GM12878 (cell line): ENCODE data around the gene XAGE3. TPM values are rescaled to one million over a fixed set of nuclear protein-coding genes. Genes with fewer than 3 reads are reported as not detected.
"Not testable (repeated sequence)": the region's sequence is repeated elsewhere in the genome, so short reads cannot be mapped to it uniquely, and the experiment has no call there.

Experiments
- ATAC-seq: fragments of 200-7000 bp; cut with Tn5 transposase; 3 replicates; pipeline ENCODE4 v1.9.1; 2020; ENCODE audit warnings: mild to moderate bottlenecking, moderate library complexity
- BruUV-seq: library from RNA; stranded (reverse); fragments of 400-500 nt; replicated peaks from 2 replicates; lab custom pipeline; 2021; lab: Mats Ljungman, UMichigan
- CTCF ChIA-PET: fragments of 300-600 bp; sonication (Branson Sonifier 250); formaldehyde crosslinking; extraction: SDS; loops from one replicate; lab custom pipeline; 2021; ENCODE audit warnings: inconsistent platforms; lab: Yijun Ruan, JAX
- POLR2A ChIA-PET: fragments of 350-600 bp; formaldehyde crosslinking; extraction: SDS; loops from one replicate; lab custom pipeline; 2021; ENCODE audit warnings: inconsistent platforms; lab: Charles Lee
- RAD21 ChIA-PET: fragments of 300-600 bp; sonication (Branson Sonifier 250); formaldehyde crosslinking; loops from one replicate; lab custom pipeline; 2023; ENCODE audit warnings: antibody characterized with exemption; ENCODE audit not compliant: unreplicated experiment; lab: Charles Lee
- SMC1A ChIA-PET: fragments of 300-600 bp; sonication (Branson Sonifier 250); formaldehyde crosslinking; loops from one replicate; lab custom pipeline; 2023; ENCODE audit not compliant: unreplicated experiment, uncharacterized antibody; lab: Charles Lee
- DNase-seq: peaks from one replicate; pipeline ENCODE4 v3.0.0-alpha.2; 2011; ENCODE audit warnings: low read depth, low spot score
- FAIRE-seq: peaks from 3 replicates; lab custom pipeline; 2011; peaks lifted over from hg19 to GRCh38; lab: Jason Lieb, UNC
- H2AFZ ChIP-seq: 2 replicates; pipeline ENCODE4 v1.6.0; 2011; ENCODE audit warnings: low read depth, low read length, control low read depth; ENCODE audit not compliant: control insufficient read depth
- H3K27ac ChIP-seq: 2 replicates; pipeline ENCODE4 v1.5.1; 2011; ENCODE audit warnings: control low read depth; ENCODE audit not compliant: control insufficient read depth, insufficient read depth
- H3K27me3 ChIP-seq, 2 experiments: replicated peaks in 1 of 2; 2 replicates each; pipeline versions ENCODE4 v1.6.0 to v1.6.1; 2011; ENCODE audit warnings: low read length in 1 of 2; ENCODE audit not compliant: control insufficient read depth in 2 of 2, insufficient read depth in 2 of 2
- H3K36me3 ChIP-seq, 2 experiments: 2 replicates each; pipeline ENCODE4 v1.5.1; 2011; ENCODE audit warnings: low read length in 1 of 2; ENCODE audit not compliant: control insufficient read depth in 2 of 2, insufficient read depth in 2 of 2
- H3K4me1 ChIP-seq: 2 replicates; pipeline ENCODE4 v1.6.1; 2011; ENCODE audit warnings: mild to moderate bottlenecking, low read length, moderate library complexity, mixed read lengths; ENCODE audit not compliant: control insufficient read depth, insufficient read depth
- H3K4me2 ChIP-seq: 2 replicates; pipeline ENCODE4 v1.6.0; 2011; ENCODE audit warnings: control low read depth; ENCODE audit not compliant: control insufficient read depth, insufficient read depth
- H3K4me3 ChIP-seq: fragments of 200-600 bp; sonication (generic); 2 replicates; pipeline ENCODE4 v1.5.1; 2016
- H3K79me2 ChIP-seq: 2 replicates; pipeline ENCODE4 v1.6.0; 2011; ENCODE audit warnings: low read length; ENCODE audit not compliant: control insufficient read depth, insufficient read depth
- H3K9ac ChIP-seq: 2 replicates; pipeline ENCODE4 v1.8.0; 2011; ENCODE audit warnings: low read length, control low read depth, mixed read lengths; ENCODE audit not compliant: control insufficient read depth, insufficient read depth
- H3K9me3 ChIP-seq: replicated peaks from 3 replicates; pipeline ENCODE4 v1.5.1; 2011; ENCODE audit warnings: mild to moderate bottlenecking, low read length; ENCODE audit not compliant: control insufficient read depth, insufficient read depth
- H4K20me1 ChIP-seq: 2 replicates; pipeline ENCODE4 v1.6.0; 2011; ENCODE audit not compliant: control insufficient read depth, insufficient read depth
- HCFC1 ChIP-seq: fragments of 150-350 bp; IDR thresholded peaks from 2 replicates; pipeline ENCODE4 v1.6.1; 2014; ENCODE audit warnings: low read length
- IKZF1 ChIP-seq: fragments of 450-650 bp; conservative IDR thresholded peaks from 2 replicates; pipeline ENCODE4 v1.6.1; 2017; ENCODE audit warnings: antibody characterized with exemption, mild to moderate bottlenecking
- MEF2A ChIP-seq: IDR thresholded peaks from 2 replicates; pipeline ENCODE4 v1.6.1; 2011; ENCODE audit warnings: low read depth, mild to moderate bottlenecking, low read length, moderate library complexity; ENCODE audit not compliant: insufficient read depth
- PML ChIP-seq: IDR thresholded peaks from 2 replicates; pipeline ENCODE4 v1.6.1; 2012; ENCODE audit warnings: low read length, inconsistent platforms
- POU2F2 ChIP-seq: IDR thresholded peaks from 3 replicates; pipeline ENCODE4 v1.6.1; 2011; ENCODE audit warnings: low read depth, mild to moderate bottlenecking, low read length, borderline replicate concordance
- RAD51 ChIP-seq: fragments of 450-650 bp; IDR thresholded peaks from 2 replicates; pipeline ENCODE4 v1.6.1; 2016; ENCODE audit warnings: moderate library complexity, mild to moderate bottlenecking, inconsistent platforms
- TCF3 ChIP-seq: IDR thresholded peaks from 2 replicates; pipeline ENCODE4 v1.6.1; 2012; ENCODE audit warnings: low read depth, mild to moderate bottlenecking, low read length, borderline replicate concordance; ENCODE audit not compliant: insufficient read depth
- TCF7 ChIP-seq: IDR thresholded peaks from 2 replicates; pipeline ENCODE4 v1.6.1; 2014; ENCODE audit warnings: antibody characterized with exemption, borderline replicate concordance
- ZSCAN29 ChIP-seq: fragments of 450-650 bp; IDR thresholded peaks from 2 replicates; pipeline ENCODE4 v1.6.1; 2017; ENCODE audit warnings: mild to moderate bottlenecking, moderate library complexity
- WGBS: methylation state at CpG from one replicate; pipeline ENCODE4 v1.1.6; 2016; ENCODE audit warnings: low lambda C conversion rate; ENCODE audit not compliant: insufficient replicate concordance, insufficient coverage; ENCODE audit errors: missing lambda C conversion rate; 5-methylcytosine and 5-hydroxymethylcytosine counted together
- in situ Hi-C: fragments of 300-500 bp; cut with MboI; formaldehyde crosslinking; loops from 9 replicates; pipeline ENCODE4 v1.14.3; 2018; ENCODE audit warnings: mixed read lengths
- intact Hi-C: fragments of 100-400 bp; cut with micrococcal nuclease; formaldehyde crosslinking; loops from one replicate; pipeline ENCODE4 v1.14.2; 2022; ENCODE audit not compliant: unreplicated experiment
- polyA plus RNA-seq, 11 experiments: library from polyadenylated mRNA; depleted of rRNA in 4 of 11; unstranded in 6 of 11; stranded (reverse) in 5 of 11; fragments of >200 nt; fragmentation: Nextera tagmentation in 4 of 11; fragmentation: Illumina TruSeq in 1 of 11; extraction: Ambion mirVana in 4 of 11; extraction: Trizol in 1 of 11; gene quantifications; 1 replicate in 1 of 11; 2 replicates in 10 of 11; pipeline versions ENCODE4 v1.2.1 to v1.2.3, GENCODE V29; 2011 to 2016; ENCODE audit warnings: inconsistent platforms in 2 of 11, missing spikeins in 2 of 11, low read depth in 1 of 11
- total RNA-seq, 4 experiments: library from RNA; depleted of rRNA in 3 of 4; stranded (reverse); fragments of >200 nt in 3 of 4; fragmentation: Illumina TruSeq in 1 of 4; extraction: Trizol in 1 of 4; gene quantifications; 2 replicates each; pipeline versions ENCODE4 v1.2.1 to v1.2.3, GENCODE V29; 2013 to 2021
- TF ChIP-seq, protein P1 (sequence below): fragments of 450-650 bp; IDR thresholded peaks from 2 replicates; pipeline ENCODE4 v1.6.1; 2017; ENCODE audit warnings: low read depth, mild to moderate bottlenecking, moderate library complexity
- TF ChIP-seq, protein P2 (sequence below): IDR thresholded peaks from 2 replicates; pipeline ENCODE4 v1.6.1; 2012; ENCODE audit warnings: mild to moderate bottlenecking, low read depth, low read length

The XAGE3 gene
- total and polyA plus RNA-seq, 10 of the 15 experiments (the other 5 are each of a cell fraction or from before 2014, with no cell fraction given), result not detected

DNA sequence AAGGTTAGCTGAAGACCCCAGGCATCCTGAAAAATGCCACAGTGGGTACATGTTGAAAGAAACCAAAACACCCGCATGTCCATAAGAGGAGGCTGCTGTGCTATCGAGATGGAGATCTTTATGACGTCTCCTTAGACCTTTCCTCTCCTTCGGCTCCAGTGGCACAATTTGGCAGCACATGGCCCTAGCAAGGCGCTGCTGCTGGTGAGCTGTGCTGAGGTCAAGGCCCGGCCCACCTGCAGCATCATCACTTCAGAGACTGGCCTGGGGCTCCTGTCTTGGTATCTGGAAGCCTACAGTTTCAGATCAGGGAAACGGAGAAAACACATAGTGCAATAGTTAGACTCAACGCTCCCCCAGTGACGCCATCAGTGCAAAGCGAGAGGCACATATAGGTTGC, 7.6 kb upstream of the XAGE3 start:
- H3K9me3 ChIP-seq, H3K9ac ChIP-seq, DNase-seq, BruUV-seq, H3K36me3 ChIP-seq, H3K27me3 ChIP-seq, H3K4me2 ChIP-seq, FAIRE-seq, in situ Hi-C loops, H4K20me1 ChIP-seq, H3K79me2 ChIP-seq, RAD21 ChIA-PET, intact Hi-C loops, ATAC-seq, POLR2A ChIA-PET, H3K27ac ChIP-seq, SMC1A ChIA-PET, H3K4me1 ChIP-seq, H2AFZ ChIP-seq, CTCF ChIA-PET, H3K4me3 ChIP-seq: not testable (repeated sequence)
- 36% methylated on average over 8 of the region's 10 CpGs for WGBS

DNA sequence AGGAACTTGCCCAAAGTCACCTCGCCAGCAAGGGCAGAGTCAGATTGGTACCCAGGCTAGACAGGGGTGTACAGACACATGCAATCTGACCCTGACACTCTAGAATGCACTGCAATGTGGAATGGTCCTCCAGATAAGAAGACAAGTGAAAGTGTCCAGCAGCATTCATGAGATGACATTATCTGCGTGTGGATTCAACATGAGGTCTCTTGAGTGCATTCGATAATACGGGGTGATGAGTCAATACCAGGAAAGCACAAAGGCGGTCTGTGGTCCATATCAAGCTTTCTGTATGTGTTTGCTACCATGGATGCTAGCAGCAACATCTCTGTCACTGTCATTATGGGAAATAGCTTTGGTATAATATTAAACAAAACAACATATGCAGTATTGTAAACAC, 6.8 kb upstream of the XAGE3 start:
- H3K4me1 ChIP-seq, result no peaks in the 10 kb centered on the region
- H2AFZ ChIP-seq, result no peak overlapping the region
- ChIA-PET CTCF (no interaction called here), RAD21 (no interaction called here), SMC1A (no interaction called here), POLR2A (no interaction called here)
- TF ChIP-seq, protein P1, sequence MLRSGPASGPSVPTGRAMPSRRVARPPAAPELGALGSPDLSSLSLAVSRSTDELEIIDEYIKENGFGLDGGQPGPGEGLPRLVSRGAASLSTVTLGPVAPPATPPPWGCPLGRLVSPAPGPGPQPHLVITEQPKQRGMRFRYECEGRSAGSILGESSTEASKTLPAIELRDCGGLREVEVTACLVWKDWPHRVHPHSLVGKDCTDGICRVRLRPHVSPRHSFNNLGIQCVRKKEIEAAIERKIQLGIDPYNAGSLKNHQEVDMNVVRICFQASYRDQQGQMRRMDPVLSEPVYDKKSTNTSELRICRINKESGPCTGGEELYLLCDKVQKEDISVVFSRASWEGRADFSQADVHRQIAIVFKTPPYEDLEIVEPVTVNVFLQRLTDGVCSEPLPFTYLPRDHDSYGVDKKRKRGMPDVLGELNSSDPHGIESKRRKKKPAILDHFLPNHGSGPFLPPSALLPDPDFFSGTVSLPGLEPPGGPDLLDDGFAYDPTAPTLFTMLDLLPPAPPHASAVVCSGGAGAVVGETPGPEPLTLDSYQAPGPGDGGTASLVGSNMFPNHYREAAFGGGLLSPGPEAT, result no peak
- TF ChIP-seq PML (no peak), POU2F2 (no peak), HCFC1 (no peak), TCF3 (no peak), TCF7 (no peak), RAD51 (no peak), IKZF1 (no peak), MEF2A (no peak), ZSCAN29 (no peak)
- TF ChIP-seq, protein P2, sequence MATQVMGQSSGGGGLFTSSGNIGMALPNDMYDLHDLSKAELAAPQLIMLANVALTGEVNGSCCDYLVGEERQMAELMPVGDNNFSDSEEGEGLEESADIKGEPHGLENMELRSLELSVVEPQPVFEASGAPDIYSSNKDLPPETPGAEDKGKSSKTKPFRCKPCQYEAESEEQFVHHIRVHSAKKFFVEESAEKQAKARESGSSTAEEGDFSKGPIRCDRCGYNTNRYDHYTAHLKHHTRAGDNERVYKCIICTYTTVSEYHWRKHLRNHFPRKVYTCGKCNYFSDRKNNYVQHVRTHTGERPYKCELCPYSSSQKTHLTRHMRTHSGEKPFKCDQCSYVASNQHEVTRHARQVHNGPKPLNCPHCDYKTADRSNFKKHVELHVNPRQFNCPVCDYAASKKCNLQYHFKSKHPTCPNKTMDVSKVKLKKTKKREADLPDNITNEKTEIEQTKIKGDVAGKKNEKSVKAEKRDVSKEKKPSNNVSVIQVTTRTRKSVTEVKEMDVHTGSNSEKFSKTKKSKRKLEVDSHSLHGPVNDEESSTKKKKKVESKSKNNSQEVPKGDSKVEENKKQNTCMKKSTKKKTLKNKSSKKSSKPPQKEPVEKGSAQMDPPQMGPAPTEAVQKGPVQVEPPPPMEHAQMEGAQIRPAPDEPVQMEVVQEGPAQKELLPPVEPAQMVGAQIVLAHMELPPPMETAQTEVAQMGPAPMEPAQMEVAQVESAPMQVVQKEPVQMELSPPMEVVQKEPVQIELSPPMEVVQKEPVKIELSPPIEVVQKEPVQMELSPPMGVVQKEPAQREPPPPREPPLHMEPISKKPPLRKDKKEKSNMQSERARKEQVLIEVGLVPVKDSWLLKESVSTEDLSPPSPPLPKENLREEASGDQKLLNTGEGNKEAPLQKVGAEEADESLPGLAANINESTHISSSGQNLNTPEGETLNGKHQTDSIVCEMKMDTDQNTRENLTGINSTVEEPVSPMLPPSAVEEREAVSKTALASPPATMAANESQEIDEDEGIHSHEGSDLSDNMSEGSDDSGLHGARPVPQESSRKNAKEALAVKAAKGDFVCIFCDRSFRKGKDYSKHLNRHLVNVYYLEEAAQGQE, result no peak
- no peak overlapping the region for H3K9ac ChIP-seq
- H3K9me3 ChIP-seq, result no peaks in the 10 kb centered on the region
- H3K36me3 ChIP-seq, result no peaks in the 10 kb centered on the region
- no peaks in the 10 kb centered on the region for H4K20me1 ChIP-seq
- no TSS peak for BruUV-seq
- H3K27ac ChIP-seq, result no peak overlapping the region
- no peak overlapping the region for H3K4me2 ChIP-seq
- ATAC-seq, result no peak
- intact Hi-C loops (no loop called here), in situ Hi-C loops (no loop called here)
- WGBS, result 10% methylated on average over 5 of the region's 5 CpGs
- H3K79me2 ChIP-seq, result no peaks in the 10 kb centered on the region
- no peak for FAIRE-seq
- H3K4me3 ChIP-seq, result no peak overlapping the region
- no peak for DNase-seq
- no peaks in the 10 kb centered on the region; a peak in 1 of 4 replicates for H3K27me3 ChIP-seq
